Amniotic epithelial cell (primary cell): Measurements from ENCODE around the gene UTS2R.
"Not testable (repeated sequence)": the region's sequence is repeated elsewhere in the genome, so short reads cannot be mapped to it uniquely, and the experiment has no call there.

Experiments
- DNase-seq: peaks from one replicate; pipeline ENCODE4 v3.0.0-alpha.2; 2010; ENCODE audit warnings: low read depth

The UTS2R gene

DNA sequence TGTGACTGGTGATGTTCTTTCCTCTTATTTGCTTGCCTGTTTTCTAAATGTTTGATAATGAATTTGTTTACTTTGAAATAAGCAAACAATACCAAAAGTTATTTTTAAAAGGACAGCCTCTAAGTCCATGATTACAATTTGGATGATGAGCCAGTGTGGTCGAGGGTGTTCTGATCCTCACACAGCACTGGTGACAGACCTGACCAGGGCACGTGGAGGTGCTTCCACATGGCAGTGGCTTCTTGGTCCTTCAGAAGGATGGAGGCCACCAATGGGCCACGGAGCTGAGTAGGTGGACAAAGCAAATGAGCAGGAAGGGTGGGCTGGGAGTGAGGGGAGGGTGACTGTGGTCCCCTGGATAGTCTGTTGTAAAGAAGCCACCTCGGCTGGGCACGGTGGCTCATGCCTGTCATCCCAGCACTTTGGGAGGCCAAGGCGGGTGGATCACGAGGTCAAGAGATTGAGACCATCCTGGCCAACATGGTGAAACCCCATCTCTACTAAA, 16.7 kb upstream of the UTS2R start:
- no peak for DNase-seq

DNA sequence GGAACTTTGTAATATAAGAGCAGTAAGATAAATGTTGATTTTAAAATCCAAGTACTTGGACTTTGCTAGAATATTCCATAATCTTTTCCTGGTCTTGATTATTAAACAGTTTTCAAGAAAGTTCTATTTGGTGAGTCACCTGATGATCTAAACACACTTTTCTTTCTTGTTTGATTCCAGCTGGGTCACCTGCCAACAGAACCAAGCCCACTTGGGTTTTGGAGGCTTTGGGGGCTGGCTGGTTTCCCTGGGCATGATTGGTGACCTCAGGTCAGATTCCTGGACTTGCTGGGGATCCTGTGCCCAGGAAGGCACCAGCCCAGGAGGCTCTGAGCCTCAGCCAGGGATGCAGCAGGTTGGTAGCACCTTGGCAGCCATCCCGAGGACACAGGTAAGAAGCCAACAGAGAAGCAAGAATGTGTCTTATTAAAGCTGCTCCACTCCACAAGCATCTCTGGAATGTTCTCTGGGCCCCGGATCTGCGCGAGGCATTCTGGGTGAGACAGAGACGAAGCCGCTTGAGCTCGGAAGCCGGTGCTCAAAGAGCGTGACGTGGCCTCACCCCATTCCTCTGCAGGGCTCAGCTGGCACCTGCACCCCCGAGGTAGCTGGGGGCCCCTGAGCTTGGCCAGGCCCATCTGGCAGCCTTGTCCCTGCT, 15.7 kb upstream of the UTS2R start:
- peak; percentile 56 for DNase-seq

DNA sequence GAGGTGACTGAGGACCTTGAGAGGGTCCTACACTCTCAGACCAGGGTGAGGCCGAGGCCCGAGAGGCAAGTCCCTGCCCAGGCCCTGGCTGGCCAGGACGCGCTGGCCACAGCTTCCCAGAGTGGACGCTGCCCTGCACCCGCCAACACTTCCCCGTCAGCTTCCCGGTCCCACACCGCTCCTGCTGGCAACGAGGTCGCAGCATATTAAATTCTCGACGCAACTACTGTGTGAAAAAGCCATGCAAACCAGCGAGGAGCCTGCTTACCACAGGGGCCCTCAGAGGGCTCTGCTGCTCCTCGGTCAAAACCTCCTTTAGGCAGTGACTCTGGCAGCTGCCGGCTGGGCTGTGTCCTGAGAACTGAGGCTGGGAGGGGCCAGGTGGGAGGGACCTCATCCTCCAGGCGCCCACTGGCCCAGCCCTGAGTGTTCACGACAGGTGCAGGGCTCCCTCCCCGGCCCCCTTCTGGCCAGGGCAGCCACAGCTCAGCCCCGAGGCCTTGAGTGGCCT, 14.7 kb upstream of the UTS2R start:
- DNase-seq: no peak

DNA sequence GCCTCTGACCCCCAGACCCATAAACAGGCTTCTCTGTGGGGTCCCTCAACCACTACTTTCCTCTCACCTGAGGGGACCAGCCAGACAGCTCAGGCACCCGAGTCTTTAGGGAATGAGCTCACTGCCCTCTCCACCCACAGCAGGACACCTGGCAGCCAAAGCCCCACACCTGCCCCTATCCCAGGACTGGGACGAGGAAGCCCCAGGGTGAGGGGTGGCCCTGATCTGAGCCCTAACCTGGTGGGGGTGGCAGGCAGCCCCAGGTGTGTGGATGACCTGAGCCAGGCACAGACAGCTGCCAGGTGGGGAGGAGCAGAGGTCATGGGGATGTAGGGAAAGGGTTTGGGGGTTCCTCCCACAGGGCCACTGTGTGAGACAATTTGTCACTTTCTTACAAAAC, 14.2 kb upstream of the UTS2R start:
- DNase-seq: no peak

DNA sequence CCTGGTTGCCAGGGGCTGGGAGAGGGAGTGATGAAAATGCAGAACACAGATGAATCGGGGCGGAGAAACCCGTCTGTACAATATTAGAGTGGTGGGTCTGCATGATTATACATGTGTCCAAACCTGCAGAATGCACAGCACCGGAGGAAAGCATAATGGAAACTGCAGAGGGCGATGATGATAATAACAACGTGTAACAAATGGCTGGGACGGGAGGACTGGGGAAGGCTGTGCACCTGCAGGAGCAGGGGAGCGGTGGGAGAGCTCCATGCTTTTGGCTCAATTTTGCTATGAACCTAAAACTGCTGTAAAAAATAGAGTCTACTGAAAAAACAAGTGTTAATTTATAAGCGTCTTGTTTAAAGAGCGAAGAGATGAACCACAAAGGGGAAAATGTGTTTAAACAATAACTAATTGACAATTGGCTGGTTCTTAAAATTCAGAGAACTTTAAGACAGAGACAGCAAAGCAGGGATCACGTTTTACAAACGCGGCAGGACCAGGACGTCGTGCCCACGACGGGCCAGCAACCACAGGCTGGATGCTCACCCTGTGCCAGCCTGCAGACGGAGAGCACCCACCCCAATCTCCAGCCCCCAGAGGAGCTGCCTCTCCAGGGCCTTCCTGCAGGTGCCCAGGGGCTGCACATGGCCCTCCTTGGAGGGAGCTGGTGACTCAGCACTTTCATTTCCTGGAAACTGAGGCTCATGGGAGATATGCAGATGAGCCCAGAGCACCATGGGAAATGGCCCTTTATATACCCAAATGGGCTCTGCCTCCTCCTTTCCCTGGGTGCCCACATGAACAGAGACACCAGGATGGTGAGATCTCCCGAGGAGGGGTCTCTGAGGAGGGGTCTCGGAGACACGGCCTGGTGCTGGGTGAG, 12.9 kb upstream of the UTS2R start, which contains the start of gene TEX19:
TEX19 (plus strand) TSS at position 783 of the 886 bp plus-strand sequence. CDS start 2,904 bp downstream, outside the sequence.
- no peak for DNase-seq

DNA sequence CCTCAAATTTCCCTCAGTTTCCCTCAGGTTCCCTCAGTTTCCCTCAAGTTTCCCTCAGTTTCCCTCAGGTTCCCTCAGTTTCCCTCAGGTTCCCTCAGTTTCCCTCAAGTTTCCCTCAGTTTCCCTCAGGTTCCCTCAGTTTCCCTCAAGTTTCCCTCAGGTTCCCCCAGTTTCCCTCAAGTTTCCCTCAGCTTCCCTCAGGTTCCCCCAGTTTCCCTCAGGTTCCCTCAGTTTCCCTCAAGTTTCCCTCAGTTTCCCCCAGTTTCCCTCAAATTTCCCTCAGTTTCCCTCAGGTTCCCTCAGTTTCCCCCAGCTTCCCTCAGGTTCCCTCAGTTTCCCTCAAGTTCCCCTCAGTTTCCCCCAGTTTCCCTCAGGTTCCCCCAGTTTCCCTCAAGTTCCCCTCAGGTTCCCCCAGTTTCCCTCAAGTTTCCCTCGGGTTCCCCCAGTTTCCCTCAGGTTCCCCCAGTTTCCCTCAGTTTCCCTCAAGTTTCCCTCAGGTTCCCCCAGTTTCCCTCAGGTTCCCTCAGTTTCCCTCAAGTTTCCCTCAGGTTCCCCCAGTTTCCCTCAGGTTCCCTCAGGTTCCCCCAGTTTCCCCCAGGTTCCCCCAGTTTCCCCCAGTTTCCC, 12.0 kb upstream of the UTS2R start:
- not testable (repeated sequence) for DNase-seq

DNA sequence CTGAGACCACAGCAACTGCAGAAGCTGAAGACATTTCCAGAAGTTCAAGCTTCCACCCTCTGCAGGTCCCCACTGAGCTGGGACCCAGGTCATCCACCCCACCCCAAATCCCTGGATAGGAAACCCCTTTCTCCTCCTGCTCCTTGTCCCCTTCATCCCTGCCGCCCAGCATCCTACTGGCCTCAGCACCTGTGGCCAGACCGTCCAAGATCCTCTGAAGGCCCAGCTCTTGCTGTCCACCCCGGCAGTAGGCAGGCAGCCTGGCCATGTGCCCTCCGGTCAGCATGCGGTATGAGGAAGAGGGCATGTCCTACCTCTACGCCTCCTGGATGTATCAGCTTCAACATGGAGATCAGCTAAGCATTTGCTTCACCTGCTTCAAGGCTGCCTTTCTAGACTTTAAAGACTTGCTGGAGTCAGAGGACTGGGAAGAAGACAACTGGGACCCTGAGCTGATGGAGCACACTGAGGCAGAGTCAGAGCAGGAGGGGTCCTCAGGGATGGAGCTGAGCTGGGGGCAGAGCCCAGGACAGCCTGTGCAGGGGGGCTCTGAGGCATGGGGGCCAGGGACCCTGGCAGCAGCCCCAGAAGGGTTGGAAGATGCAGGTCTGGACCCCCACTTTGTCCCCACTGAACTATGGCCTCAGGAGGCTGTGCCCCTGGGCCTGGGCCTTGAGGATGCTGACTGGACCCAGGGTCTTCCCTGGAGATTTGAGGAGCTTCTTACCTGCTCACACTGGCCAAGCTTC, 9.5 kb upstream of the UTS2R start:
- no peak for DNase-seq

DNA sequence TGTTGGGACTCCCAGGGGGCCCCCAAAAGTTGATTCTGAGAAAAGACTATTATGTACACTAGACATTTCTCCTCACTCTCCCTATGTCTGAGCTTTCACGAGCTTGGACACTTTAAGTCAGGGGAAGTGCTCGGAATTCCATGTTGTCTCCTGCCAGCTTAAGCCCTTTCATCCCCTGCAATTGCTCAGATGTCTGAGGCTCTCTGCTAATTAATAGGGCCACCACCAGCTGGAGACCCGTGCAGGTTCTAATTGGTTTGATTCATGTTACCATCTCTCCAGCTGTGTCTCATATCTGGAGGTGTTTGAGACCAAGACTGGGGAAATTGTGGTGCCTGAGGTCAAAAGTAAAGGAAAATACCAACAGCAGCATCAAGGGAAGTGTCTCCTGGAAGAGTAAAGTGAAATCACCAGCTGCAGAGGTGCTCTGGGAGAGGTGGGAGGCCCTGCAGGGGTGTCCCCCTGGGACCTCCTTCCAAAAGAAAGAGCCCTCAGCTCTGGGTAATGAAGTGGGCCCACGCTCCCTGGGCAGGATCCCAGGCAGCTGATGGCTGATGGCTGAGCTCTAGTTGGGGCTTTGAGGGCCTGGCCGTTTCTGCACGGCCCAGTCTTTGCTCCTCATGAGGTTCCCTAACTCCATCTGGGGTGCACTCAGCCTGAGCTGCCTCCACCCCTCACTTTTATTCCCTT, 5.8 kb upstream of the UTS2R start:
- DNase-seq: no peak

DNA sequence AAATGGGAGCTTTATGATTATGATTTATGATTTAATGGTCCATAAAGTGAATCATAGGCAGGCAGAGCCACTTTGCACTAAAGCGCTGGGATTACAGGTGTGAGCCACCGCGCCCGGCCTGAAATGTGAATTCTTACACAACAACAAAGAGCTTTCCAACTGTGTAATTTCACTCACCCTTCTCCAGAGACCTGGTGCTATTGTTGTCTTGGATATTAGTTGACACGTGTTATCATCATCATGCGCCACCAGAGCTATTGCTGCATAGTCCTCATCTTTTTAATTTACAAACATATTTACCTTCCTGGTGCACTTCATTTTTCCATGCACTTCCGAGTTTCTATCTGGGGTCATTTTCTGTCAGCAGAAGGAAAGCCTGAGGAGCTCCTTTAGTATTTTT, 4.8 kb upstream of the UTS2R start:
- DNase-seq: no peak

DNA sequence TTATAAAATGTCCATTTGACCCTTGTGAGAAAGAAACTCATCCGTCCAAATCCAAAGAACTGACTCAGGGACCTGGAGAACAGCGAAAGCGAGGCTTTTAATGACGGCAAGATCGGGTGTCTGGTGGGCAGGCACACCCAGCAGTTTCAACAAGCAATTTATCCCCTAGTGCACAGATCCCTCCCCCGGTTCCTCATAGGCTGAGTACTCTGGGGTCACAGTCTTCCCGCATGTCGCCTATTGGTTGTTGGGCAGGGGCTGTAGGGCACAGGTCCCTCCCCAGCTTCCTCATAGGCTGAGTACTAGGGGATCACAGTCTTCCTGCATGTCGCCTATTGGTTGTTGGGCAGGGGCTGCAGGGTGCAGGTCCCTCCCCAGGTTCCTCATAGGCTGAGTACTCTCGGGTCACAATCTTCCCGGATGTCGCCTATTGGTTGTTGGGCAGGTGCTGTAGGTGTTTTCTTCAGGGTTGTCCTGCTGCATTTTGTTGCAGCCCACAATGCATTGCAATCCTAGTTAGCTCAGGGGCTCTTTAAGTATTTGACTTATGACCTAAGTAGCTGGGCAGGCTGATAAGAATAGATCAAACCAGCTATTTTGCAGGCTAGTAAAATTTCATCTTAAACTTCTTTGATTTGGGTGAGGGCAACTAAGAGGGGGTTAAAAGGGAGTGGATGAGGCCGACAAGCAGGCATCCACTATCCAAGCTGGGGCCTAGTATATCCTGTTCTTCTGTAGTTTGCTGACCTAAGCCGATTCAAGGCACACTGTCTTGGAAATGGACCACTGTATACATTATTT, 3.6 kb upstream of the UTS2R start:
- DNase-seq: peak; percentile 19

DNA sequence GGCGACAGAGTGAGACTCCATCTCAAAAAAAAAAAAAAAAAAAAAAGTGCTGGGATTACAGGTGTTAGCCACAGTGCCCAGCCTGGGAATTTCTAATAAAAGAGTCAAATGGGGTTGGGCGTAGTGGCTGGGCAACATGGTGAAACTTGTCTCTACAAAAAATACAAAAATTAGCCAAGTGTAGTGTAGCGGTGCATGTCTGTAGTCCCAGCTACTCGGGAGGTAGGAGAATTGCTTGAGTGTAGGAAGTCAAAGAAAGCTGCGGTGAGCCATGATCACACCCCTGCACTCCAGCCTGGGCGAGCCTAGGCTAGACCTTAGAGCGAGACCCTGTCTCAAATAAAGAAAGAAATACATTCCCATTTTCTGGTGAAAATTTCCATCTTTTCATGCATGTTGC, 2.4 kb upstream of the UTS2R start:
- DNase-seq: no peak

DNA sequence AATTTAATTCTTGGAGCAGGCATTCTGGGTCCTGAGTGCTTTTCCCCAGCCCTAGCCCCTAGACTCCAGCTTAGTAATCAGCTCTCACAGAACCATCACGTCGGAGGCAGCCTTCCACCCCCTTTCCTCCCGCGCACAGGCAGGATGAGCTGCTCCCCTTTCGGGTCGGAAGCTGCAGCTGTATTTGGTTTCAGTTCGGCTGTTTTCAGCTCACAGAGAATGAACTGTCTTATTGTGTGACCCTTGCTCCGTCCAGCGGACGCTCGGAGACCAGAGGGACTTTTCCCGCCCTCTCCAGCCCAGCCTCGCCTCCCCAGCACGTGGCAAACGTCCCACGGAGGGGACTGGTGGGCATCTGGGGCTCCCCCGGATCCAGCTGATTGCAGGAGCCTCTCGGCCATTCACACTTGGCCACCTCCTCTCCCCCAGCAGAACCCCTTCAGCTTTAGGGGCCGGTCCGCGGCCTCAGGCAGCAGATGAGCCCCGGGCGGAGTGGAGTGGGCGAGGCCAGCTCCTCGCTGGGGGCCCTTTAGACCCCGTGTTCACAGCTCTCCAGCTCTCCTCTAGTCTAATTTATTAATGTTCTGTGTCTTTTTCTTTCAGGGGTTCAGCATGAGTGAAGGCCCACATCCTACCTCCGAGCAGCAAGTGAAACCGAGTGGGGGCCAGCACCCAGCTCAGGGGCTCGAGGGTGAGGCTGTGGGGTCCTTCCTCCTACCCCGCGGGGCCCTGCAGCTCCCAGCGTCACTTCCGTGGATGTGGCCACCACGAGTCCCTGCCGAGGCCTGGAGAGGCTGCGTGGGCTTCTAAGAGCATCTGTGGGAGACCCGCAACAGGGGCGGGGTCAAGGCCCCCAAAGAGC, 863 bp upstream of the UTS2R start:
- no peak for DNase-seq

DNA sequence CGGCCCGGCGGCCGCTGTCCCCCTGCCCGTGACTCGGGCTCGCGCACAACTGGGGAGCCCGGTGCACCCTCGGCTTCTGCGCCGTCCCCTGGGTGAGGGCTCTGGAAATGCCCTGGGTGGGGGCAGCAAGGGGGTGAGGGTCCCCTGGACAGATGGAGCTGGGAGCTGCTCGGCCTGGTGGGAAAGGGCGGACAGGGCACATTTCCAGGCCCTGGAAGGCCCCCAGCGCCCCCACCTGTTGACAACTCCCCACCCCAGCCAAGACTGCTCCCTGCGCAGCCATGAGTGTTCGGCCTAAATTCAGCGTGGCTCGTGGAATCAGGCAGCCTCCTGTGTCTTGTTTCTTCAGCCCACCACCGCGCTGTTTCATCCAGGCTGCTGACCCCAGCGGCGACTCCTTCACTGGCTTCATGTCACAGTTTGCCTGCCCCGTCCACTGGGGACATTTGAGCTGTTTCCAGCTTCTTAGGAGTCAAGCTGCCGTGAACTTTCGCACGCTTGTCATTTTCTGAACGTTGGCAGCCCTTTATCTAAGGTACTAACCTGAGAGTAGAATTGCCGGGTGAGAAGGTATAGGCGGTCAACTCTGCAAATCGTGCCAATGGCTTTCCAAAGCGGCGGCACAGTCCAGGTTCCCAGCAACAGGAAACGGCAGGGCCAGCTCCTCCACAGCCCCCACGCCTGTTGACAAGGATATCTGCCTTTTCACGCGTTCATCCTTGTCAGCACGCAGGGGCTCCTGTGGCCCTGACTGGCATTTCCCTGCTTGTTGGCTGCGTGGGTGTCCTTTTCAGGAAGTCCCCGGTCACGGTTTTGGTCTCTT, 895 bp downstream of the UTS2R start:
- no peak for DNase-seq

DNA sequence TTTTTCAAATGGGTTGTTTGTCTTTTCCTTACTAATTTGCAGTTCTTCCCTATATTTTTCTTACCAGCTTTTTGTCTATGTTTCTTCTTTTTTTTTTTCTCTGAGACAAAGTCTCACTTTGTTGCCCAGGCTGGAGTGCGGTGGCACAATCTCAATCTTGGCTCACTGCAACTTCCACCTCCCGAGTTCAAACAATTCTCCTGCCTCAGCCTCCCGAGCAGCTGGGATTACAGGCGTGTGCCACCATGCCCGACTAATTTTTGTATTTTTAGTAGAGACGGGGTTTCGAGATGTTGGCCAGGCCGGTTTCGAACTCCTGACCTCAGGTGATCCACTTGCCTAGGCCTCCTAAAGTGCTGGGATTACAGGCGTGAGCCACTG, 1.5 kb downstream of the UTS2R start:
- DNase-seq: not testable (repeated sequence)

DNA sequence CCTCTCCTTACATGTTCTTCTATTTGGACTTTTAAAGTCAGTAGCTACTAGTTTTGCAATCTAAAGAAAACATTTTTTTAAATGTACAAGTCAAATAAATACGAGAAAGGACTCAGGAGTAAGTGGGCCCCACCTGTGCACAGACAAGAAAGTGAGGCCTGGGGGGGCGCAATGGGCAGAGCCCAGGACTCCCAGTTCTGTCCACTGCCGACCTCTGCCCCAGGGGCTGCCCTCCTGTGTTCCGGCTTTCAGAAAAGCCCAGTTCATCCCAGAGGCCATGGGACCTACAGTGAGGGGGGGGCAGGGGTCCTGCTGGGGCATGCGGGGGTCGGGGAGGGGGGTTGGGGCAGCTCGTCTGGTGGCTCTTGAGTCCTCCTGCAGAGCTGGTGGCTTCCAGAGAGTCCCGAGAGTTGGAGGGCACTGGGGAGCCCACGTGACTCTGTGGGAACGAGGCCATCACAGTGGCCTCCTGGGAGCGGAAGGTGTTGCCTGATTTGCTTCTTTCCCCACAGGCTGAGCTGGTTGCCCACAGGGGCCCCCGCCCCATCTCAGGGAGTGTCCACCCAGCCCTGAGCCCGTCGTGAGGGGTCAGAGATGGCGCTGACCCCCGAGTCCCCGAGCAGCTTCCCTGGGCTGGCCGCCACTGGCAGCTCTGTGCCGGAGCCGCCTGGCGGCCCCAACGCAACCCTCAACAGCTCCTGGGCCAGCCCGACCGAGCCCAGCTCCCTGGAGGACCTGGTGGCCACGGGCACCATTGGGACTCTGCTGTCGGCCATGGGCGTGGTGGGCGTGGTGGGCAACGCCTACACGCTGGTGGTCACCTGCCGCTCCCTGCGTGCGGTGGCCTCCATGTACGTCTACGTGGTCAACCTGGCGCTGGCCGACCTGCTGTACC, 2.4 kb downstream of the UTS2R start:
- no peak for DNase-seq

DNA sequence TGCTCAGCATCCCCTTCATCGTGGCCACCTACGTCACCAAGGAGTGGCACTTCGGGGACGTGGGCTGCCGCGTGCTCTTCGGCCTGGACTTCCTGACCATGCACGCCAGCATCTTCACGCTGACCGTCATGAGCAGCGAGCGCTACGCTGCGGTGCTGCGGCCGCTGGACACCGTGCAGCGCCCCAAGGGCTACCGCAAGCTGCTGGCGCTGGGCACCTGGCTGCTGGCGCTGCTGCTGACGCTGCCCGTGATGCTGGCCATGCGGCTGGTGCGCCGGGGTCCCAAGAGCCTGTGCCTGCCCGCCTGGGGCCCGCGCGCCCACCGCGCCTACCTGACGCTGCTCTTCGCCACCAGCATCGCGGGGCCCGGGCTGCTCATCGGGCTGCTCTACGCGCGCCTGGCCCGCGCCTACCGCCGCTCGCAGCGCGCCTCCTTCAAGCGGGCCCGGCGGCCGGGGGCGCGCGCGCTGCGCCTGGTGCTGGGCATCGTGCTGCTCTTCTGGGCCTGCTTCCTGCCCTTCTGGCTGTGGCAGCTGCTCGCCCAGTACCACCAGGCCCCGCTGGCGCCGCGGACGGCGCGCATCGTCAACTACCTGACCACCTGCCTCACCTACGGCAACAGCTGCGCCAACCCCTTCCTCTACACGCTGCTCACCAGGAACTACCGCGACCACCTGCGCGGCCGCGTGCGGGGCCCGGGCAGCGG, 3.2 kb downstream of the UTS2R start:
- DNase-seq: no peak
